ENCODE results near the gene FAM229A. TPM values are rescaled to one million over a fixed set of nuclear protein-coding genes. Genes with fewer than 3 reads are reported as not detected.

FAM229A gene
- total RNA-seq, 1 donor = 2.5 TPM

DNA sequence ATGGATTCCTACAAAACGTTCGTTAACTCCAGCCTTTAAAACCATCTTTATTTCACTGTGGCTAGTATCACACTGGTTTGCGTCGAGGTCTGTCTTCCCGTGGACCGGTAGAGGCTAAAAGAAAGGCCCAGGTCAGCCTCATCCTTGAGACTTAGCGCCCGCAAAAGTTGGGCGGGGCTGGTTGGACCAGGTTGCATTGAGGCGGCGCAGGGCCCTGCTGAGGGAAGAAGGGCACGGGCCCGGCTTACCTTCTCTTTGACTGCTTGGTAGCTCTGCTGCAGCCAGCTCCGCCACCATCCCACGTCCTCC is 31.5 kb upstream of the FAM229A start:
- H3K4me1 ChIP-seq (ENCODE audit: insufficient read depth, low read length) = peaks cover 19% of the 10 kb centered on the region
- peak; percentile 70 for DNase-seq (ENCODE audit: insufficient read length, low spot score, missing footprints)
- TF ChIP-seq, protein P1, sequence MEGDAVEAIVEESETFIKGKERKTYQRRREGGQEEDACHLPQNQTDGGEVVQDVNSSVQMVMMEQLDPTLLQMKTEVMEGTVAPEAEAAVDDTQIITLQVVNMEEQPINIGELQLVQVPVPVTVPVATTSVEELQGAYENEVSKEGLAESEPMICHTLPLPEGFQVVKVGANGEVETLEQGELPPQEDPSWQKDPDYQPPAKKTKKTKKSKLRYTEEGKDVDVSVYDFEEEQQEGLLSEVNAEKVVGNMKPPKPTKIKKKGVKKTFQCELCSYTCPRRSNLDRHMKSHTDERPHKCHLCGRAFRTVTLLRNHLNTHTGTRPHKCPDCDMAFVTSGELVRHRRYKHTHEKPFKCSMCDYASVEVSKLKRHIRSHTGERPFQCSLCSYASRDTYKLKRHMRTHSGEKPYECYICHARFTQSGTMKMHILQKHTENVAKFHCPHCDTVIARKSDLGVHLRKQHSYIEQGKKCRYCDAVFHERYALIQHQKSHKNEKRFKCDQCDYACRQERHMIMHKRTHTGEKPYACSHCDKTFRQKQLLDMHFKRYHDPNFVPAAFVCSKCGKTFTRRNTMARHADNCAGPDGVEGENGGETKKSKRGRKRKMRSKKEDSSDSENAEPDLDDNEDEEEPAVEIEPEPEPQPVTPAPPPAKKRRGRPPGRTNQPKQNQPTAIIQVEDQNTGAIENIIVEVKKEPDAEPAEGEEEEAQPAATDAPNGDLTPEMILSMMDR (IDR thresholded peaks at IDR 0.05; ENCODE audit: extremely low read depth, low read depth, low read length) = no peak
- H4K20me1 ChIP-seq (ENCODE audit: insufficient read depth, low read length) = peaks cover 11% of the 10 kb centered on the region
- peak overlapping the region; percentile 95 for H2AFZ ChIP-seq (ENCODE audit: low read length)
- no peaks in the 10 kb centered on the region for H3K9me3 ChIP-seq (ENCODE audit: low read depth, low read length)
- H3K4me2 ChIP-seq (ENCODE audit: insufficient read depth, low read length) = peak overlapping the region; percentile 90
- peak overlapping the region; percentile 89 for H3K27ac ChIP-seq (ENCODE audit: low read depth, low read length)
- H3K27me3 ChIP-seq (ENCODE audit: insufficient read depth, low read length) = no peaks in the 10 kb centered on the region
- H3K36me3 ChIP-seq (ENCODE audit: insufficient read depth, low read length) = peaks cover 21% of the 10 kb centered on the region
- H3K79me2 ChIP-seq (ENCODE audit: insufficient read depth, low read length) = peaks cover 48% of the 10 kb centered on the region
- H3K4me3 ChIP-seq (ENCODE audit: insufficient read depth, low read length) = peak overlapping the region; percentile 84

DNA sequence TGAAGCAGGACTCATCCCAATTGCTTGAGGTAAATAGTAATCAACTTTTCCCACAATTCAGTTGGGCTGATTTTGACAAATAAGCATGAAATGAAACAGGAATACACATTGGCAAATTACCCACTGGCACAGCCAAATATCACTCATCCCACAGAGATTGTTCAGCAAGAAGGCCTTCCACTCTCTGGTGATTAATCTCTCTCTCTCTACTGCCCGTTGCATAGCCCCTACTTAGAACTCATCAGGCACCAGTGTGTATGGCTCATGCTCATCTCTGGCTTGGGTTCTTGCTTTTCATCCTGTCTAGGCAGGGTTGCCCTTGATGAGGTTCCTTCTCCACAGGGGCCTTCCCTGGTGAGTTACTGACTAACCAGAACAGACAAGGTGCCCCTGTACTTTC is 30.9 kb upstream of the FAM229A start:
- H3K4me3 ChIP-seq (ENCODE audit: insufficient read depth, low read length) = peak overlapping the region; percentile 84
- H3K9me3 ChIP-seq (ENCODE audit: low read depth, low read length) = no peaks in the 10 kb centered on the region
- H3K79me2 ChIP-seq (ENCODE audit: insufficient read depth, low read length) = peaks cover 53% of the 10 kb centered on the region
- no peaks in the 10 kb centered on the region for H3K27me3 ChIP-seq (ENCODE audit: insufficient read depth, low read length)
- H2AFZ ChIP-seq (ENCODE audit: low read length) = no peak overlapping the region
- H3K36me3 ChIP-seq (ENCODE audit: insufficient read depth, low read length) = peaks cover 26% of the 10 kb centered on the region
- peaks cover 11% of the 10 kb centered on the region for H4K20me1 ChIP-seq (ENCODE audit: insufficient read depth, low read length)
- DNase-seq (ENCODE audit: insufficient read length, low spot score, missing footprints) = peak; percentile 76
- H3K4me1 ChIP-seq (ENCODE audit: insufficient read depth, low read length) = peaks cover 19% of the 10 kb centered on the region
- H3K4me2 ChIP-seq (ENCODE audit: insufficient read depth, low read length) = peak overlapping the region; percentile 90
- H3K27ac ChIP-seq (ENCODE audit: low read depth, low read length) = peak overlapping the region; percentile 89
- TF ChIP-seq, protein P1 (IDR thresholded peaks at IDR 0.05; ENCODE audit: extremely low read depth, low read depth, low read length) = no peak

DNA sequence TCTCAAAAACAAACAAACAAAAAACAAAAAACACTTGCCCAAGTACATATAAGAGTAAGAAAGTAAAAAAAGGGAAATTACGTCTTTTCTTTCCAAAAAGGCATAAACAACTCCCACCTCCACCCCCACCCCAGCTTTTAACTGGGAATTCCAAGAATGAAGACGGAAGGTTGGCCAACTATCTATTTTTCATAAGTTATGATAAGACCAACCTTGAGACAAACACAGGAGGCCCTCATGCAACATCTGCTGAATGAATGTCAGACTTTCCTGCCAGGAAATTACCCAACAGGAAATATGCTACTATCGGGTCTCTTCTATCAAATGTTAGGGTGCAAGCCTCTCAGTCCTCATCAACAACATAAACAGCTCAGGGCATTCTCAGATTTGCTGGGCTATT is 30.0 kb upstream of the FAM229A start:
- peaks cover 11% of the 10 kb centered on the region for H4K20me1 ChIP-seq (ENCODE audit: insufficient read depth, low read length)
- H3K27ac ChIP-seq (ENCODE audit: low read depth, low read length) = no peak overlapping the region
- no peaks in the 10 kb centered on the region for H3K27me3 ChIP-seq (ENCODE audit: insufficient read depth, low read length)
- H3K36me3 ChIP-seq (ENCODE audit: insufficient read depth, low read length) = peaks cover 26% of the 10 kb centered on the region
- H3K9me3 ChIP-seq (ENCODE audit: low read depth, low read length) = no peaks in the 10 kb centered on the region
- no peak for DNase-seq (ENCODE audit: insufficient read length, low spot score, missing footprints)
- no peak overlapping the region for H3K4me3 ChIP-seq (ENCODE audit: insufficient read depth, low read length)
- peaks cover 53% of the 10 kb centered on the region for H3K79me2 ChIP-seq (ENCODE audit: insufficient read depth, low read length)
- TF ChIP-seq, protein P1 (IDR thresholded peaks at IDR 0.05; ENCODE audit: extremely low read depth, low read depth, low read length) = no peak
- no peak overlapping the region for H2AFZ ChIP-seq (ENCODE audit: low read length)
- peaks cover 19% of the 10 kb centered on the region for H3K4me1 ChIP-seq (ENCODE audit: insufficient read depth, low read length)
- H3K4me2 ChIP-seq (ENCODE audit: insufficient read depth, low read length) = peak overlapping the region; percentile 90

DNA sequence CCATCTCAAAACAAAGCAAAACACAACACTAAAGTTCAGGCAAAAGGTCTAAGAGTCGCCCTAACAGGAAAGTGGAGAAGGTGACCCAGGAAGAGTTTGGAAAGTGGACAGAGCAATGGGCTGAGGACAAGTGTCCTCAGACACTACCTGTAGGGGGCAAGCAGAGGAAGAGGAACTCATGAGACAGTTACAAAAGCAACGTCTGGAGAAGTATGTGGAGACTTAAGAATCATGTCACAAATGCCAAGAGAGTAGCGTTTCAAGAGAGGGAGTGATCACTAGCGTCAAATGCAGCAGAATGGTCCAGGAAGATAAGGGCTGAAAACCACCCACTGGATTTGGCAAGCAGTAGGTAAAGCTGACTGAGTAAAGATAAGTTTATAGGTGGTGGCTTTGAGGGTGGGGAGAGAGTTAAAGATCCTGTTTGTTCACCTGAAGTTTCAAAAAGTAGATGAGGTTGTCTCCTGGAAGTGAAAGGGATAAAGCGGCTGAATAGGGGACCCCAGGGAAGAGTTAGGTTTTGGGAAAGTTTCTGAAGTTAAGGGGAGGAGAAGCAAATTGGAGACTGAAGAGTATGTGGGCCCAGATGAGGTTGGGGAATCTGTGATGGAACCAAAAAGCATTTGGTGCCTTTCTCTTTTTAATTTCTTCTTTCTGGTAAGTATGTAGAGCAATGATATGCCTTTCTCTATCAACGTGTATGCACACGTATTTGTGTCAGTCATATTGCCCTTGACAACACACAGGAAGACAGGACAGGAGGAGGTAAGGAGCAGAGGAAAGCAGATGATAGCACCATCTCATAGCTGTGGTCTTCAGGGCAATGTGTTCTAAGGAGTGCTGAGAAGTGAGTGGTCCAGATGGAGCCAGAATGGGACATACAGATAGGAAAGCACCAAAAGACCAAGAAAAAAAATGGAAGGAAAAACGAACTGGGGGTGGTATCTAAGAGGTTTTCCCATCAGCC is 28.9 kb upstream of the FAM229A start:
- Histone ChIP-seq H3K36me3 (ENCODE audit: insufficient read depth, low read length) (peaks cover 35% of the 10 kb centered on the region), H3K4me1 (ENCODE audit: insufficient read depth, low read length) (peaks cover 19% of the 10 kb centered on the region), H3K4me3 (ENCODE audit: insufficient read depth, low read length) (no peak overlapping the region), H3K27ac (ENCODE audit: low read depth, low read length) (no peak overlapping the region), H3K4me2 (ENCODE audit: insufficient read depth, low read length) (no peak overlapping the region), H2AFZ (ENCODE audit: low read length) (no peak overlapping the region), H3K9me3 (ENCODE audit: low read depth, low read length) (no peaks in the 10 kb centered on the region), H4K20me1 (ENCODE audit: insufficient read depth, low read length) (peaks cover 15% of the 10 kb centered on the region), H3K79me2 (ENCODE audit: insufficient read depth, low read length) (peaks cover 58% of the 10 kb centered on the region), H3K27me3 (ENCODE audit: insufficient read depth, low read length) (no peaks in the 10 kb centered on the region)
- no peak for DNase-seq (ENCODE audit: insufficient read length, low spot score, missing footprints)
- TF ChIP-seq, protein P1 (IDR thresholded peaks at IDR 0.05; ENCODE audit: extremely low read depth, low read depth, low read length) = no peak

Data from osteoblast (primary cell).